ENCODE results near the gene CD300H.

DNA sequence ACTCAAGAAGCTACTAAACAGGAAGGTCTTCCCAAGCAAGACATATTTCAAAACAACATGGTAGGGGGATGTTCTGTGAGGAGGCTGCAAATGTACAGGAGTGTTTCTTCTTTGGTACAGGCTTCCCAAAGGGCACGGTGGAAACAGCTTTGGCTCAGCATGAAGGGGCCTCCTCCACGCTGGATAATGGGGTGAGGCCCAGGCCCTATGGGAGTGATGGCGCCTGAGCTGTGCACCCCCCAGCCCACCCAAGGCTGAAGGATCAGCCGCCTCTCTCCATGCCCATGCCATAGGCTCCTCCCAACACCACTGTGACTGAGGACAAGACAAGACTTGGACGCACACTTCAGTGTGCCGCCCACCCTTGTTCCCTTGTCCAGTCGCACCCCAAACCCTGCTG, 49.4 kb upstream of the CD300H start:
- TF ChIP-seq, protein P1, sequence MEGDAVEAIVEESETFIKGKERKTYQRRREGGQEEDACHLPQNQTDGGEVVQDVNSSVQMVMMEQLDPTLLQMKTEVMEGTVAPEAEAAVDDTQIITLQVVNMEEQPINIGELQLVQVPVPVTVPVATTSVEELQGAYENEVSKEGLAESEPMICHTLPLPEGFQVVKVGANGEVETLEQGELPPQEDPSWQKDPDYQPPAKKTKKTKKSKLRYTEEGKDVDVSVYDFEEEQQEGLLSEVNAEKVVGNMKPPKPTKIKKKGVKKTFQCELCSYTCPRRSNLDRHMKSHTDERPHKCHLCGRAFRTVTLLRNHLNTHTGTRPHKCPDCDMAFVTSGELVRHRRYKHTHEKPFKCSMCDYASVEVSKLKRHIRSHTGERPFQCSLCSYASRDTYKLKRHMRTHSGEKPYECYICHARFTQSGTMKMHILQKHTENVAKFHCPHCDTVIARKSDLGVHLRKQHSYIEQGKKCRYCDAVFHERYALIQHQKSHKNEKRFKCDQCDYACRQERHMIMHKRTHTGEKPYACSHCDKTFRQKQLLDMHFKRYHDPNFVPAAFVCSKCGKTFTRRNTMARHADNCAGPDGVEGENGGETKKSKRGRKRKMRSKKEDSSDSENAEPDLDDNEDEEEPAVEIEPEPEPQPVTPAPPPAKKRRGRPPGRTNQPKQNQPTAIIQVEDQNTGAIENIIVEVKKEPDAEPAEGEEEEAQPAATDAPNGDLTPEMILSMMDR (conservative IDR thresholded peaks at IDR 0.05 in 1 of 2, IDR thresholded peaks at IDR 0.05 in 1 of 2; ENCODE audit: extremely low read depth in 1 of 2, insufficient read depth in 1 of 2, low read depth in 1 of 2, low read length in 2 of 2) = no peak
- TF ChIP-seq EZH2 (IDR thresholded peaks at IDR 0.05; ENCODE audit: borderline replicate concordance, low read length) = no peak

Data from mammary epithelial cell (primary cell).